ENCODE results near the gene YBEY.

The YBEY gene

DNA sequence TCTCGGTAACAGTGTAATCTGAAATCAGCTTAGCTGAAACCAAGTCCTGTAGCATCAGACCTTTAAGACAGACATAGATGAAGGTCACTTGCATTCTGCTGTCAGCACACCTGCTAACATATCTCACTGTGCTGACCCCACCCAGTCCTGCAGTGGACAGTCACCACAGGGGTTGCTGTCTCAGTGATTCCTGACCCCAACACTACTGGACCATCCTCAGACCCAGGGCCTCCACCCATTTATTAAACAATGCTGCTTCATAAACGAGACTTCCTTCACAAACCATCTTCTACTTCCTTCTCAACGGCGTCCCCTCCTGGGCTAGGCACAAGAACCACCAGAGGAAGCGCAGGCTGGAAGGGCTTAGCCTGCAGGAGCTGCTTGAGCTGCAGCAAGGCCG is 39.8 kb upstream of the YBEY start:
- DNase-seq, result no peak
- H3K23ac ChIP-seq (ENCODE audit: low read length in 2 of 2), result no peak overlapping the region
- no peak overlapping the region for H2BK15ac ChIP-seq (ENCODE audit: low read depth, poor library complexity, severe bottlenecking)
- peaks cover 3% of the 10 kb centered on the region for H3K4me1 ChIP-seq (ENCODE audit: control insufficient read depth, insufficient read depth, low read depth, low read length)
- no peak overlapping the region for H2BK120ac ChIP-seq (ENCODE audit: low read depth, low read length)
- H3K9ac ChIP-seq (ENCODE audit: low read length), result no peak overlapping the region
- no peak overlapping the region for H3K14ac ChIP-seq (ENCODE audit: low read length in 2 of 2)
- H3K4ac ChIP-seq (ENCODE audit: low read depth in 1 of 2, low read length in 2 of 2), result no peak overlapping the region
- H3K4me3 ChIP-seq (ENCODE audit: insufficient read depth in 1 of 2, low read depth in 1 of 2, low read length in 2 of 2), result no peak overlapping the region
- no peaks in the 10 kb centered on the region for H3K9me3 ChIP-seq (ENCODE audit: control insufficient read depth, low read length)
- H3K18ac ChIP-seq (ENCODE audit: low read depth in 1 of 2, low read length in 2 of 2), result no peak overlapping the region
- no peak overlapping the region for H4K8ac ChIP-seq (ENCODE audit: low read length)
- WGBS, result 97% methylated on average over 6 of the region's 6 CpGs
- peaks cover 22% of the 10 kb centered on the region for H3K79me1 ChIP-seq (replicated peaks; ENCODE audit: low read length, poor library complexity, severe bottlenecking)
- no peak overlapping the region for H4K91ac ChIP-seq (ENCODE audit: low read length)
- no peak overlapping the region for H3K4me2 ChIP-seq (ENCODE audit: low read length, poor library complexity, severe bottlenecking)
- H3K27me3 ChIP-seq (ENCODE audit: control insufficient read depth in 1 of 2, insufficient read depth in 1 of 2, low read length in 2 of 2), result no peaks in the 10 kb centered on the region
- no peak overlapping the region for H2BK5ac ChIP-seq (ENCODE audit: low read depth, low read length, poor library complexity, severe bottlenecking)
- peaks cover 50 to 97% of the 10 kb centered on the region in 2 experiments for H3K36me3 ChIP-seq (ENCODE audit: control insufficient read depth in 1 of 2, insufficient read depth in 2 of 2, low read depth in 1 of 2, low read length in 2 of 2)
- no peak overlapping the region for H3K27ac ChIP-seq (ENCODE audit: low read length, poor library complexity, severe bottlenecking)
- H2BK12ac ChIP-seq (ENCODE audit: low read length in 2 of 2), result no peak overlapping the region
- H2AFZ ChIP-seq (ENCODE audit: low read depth, low read length), result no peak overlapping the region
- H2AK5ac ChIP-seq (ENCODE audit: low read length, severe bottlenecking), result no peak overlapping the region

- H3K36me3 ChIP-seq (ENCODE audit: control insufficient read depth in 1 of 2, insufficient read depth in 2 of 2, low read depth in 1 of 2, low read length in 2 of 2), result peaks cover 59 to 97% of the 10 kb centered on the region in 2 experiments
- no peak overlapping the region for H2BK120ac ChIP-seq (ENCODE audit: low read depth, low read length)
- no peak overlapping the region for H2AFZ ChIP-seq (ENCODE audit: low read depth, low read length)
- H4K8ac ChIP-seq (ENCODE audit: low read length), result no peak overlapping the region
- no peak overlapping the region for H2BK15ac ChIP-seq (ENCODE audit: low read depth, poor library complexity, severe bottlenecking)
- 94% methylated on average over 3 of the region's 3 CpGs for WGBS
- no peak overlapping the region for H3K14ac ChIP-seq (ENCODE audit: low read length in 2 of 2)
- no peak overlapping the region for H3K4ac ChIP-seq (ENCODE audit: low read depth in 1 of 2, low read length in 2 of 2)
- H2AK5ac ChIP-seq (ENCODE audit: low read length, severe bottlenecking), result no peak overlapping the region
- H3K18ac ChIP-seq (ENCODE audit: low read depth in 1 of 2, low read length in 2 of 2), result no peak overlapping the region
- no peak overlapping the region for H3K9ac ChIP-seq (ENCODE audit: low read length)
- peaks cover 22% of the 10 kb centered on the region for H3K79me1 ChIP-seq (replicated peaks; ENCODE audit: low read length, poor library complexity, severe bottlenecking)
- H3K23ac ChIP-seq (ENCODE audit: low read length in 2 of 2), result no peak overlapping the region
- peaks cover 3% of the 10 kb centered on the region for H3K4me1 ChIP-seq (ENCODE audit: control insufficient read depth, insufficient read depth, low read depth, low read length)
- no peaks in the 10 kb centered on the region for H3K9me3 ChIP-seq (ENCODE audit: control insufficient read depth, low read length)
- no peak overlapping the region for H3K4me3 ChIP-seq (ENCODE audit: insufficient read depth in 1 of 2, low read depth in 1 of 2, low read length in 2 of 2)
- H2BK5ac ChIP-seq (ENCODE audit: low read depth, low read length, poor library complexity, severe bottlenecking), result no peak overlapping the region
- H2BK12ac ChIP-seq (ENCODE audit: low read length in 2 of 2), result no peak overlapping the region
- no peak overlapping the region for H4K91ac ChIP-seq (ENCODE audit: low read length)
- DNase-seq, result no peak
- H3K27me3 ChIP-seq (ENCODE audit: control insufficient read depth in 1 of 2, insufficient read depth in 1 of 2, low read length in 2 of 2), result no peaks in the 10 kb centered on the region
- no peak overlapping the region for H3K4me2 ChIP-seq (ENCODE audit: low read length, poor library complexity, severe bottlenecking)
- no peak overlapping the region for H3K27ac ChIP-seq (ENCODE audit: low read length, poor library complexity, severe bottlenecking)
These were observed 38.3 kb upstream of the YBEY start for GRCh38 chr21:46247699-46248421.

- no peaks in the 10 kb centered on the region for H3K9me3 ChIP-seq (ENCODE audit: control insufficient read depth, low read length)
- H2BK12ac ChIP-seq (ENCODE audit: low read length in 2 of 2), result no peak overlapping the region
- no peak overlapping the region for H3K4me2 ChIP-seq (ENCODE audit: low read length, poor library complexity, severe bottlenecking)
- peaks cover 3% of the 10 kb centered on the region for H3K4me1 ChIP-seq (ENCODE audit: control insufficient read depth, insufficient read depth, low read depth, low read length)
- H3K79me1 ChIP-seq (replicated peaks; ENCODE audit: low read length, poor library complexity, severe bottlenecking), result peaks cover 20% of the 10 kb centered on the region
- WGBS, result no CpG with 5 or more reads among the region's 1 CpG
- no peak overlapping the region for H3K18ac ChIP-seq (ENCODE audit: low read depth in 1 of 2, low read length in 2 of 2)
- H3K27me3 ChIP-seq (ENCODE audit: control insufficient read depth in 1 of 2, insufficient read depth in 1 of 2, low read length in 2 of 2), result no peaks in the 10 kb centered on the region
- H3K14ac ChIP-seq (ENCODE audit: low read length in 2 of 2), result no peak overlapping the region
- H2BK15ac ChIP-seq (ENCODE audit: low read depth, poor library complexity, severe bottlenecking), result no peak overlapping the region
- no peak overlapping the region for H3K23ac ChIP-seq (ENCODE audit: low read length in 2 of 2)
- H3K36me3 ChIP-seq (ENCODE audit: control insufficient read depth in 1 of 2, insufficient read depth in 2 of 2, low read depth in 1 of 2, low read length in 2 of 2), result peaks cover 56 to 97% of the 10 kb centered on the region in 2 experiments
- no peak overlapping the region for H3K9ac ChIP-seq (ENCODE audit: low read length)
- H4K91ac ChIP-seq (ENCODE audit: low read length), result no peak overlapping the region
- H2AK5ac ChIP-seq (ENCODE audit: low read length, severe bottlenecking), result no peak overlapping the region
- H2AFZ ChIP-seq (ENCODE audit: low read depth, low read length), result no peak overlapping the region
- DNase-seq, result no peak
- H3K4ac ChIP-seq (ENCODE audit: low read depth in 1 of 2, low read length in 2 of 2), result no peak overlapping the region
- no peak overlapping the region for H4K8ac ChIP-seq (ENCODE audit: low read length)
- no peak overlapping the region for H3K4me3 ChIP-seq (ENCODE audit: insufficient read depth in 1 of 2, low read depth in 1 of 2, low read length in 2 of 2)
- no peak overlapping the region for H3K27ac ChIP-seq (ENCODE audit: low read length, poor library complexity, severe bottlenecking)
- H2BK5ac ChIP-seq (ENCODE audit: low read depth, low read length, poor library complexity, severe bottlenecking), result no peak overlapping the region
- H2BK120ac ChIP-seq (ENCODE audit: low read depth, low read length), result no peak overlapping the region
These were observed 37.7 kb upstream of the YBEY start for GRCh38 chr21:46248422-46248782.

DNA sequence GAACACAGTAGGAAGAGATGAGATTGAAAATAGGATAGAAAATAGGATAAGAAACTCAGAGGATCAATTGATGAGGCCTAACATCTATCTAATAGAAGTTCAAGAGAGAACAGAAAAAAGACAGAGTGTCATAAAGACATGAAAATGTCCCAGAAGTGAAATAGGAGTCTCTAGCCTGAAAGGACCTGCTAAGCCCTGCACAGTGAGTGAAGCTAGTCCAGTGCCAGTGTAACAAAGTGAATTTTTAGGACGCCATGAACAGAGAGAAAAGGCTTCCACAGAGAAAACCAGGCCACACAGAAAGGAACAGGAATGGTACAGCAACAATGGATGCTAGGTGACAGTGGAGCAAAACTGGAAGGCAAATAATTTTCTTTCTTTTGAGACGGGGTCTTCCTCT is 37.3 kb upstream of the YBEY start:
- Histone ChIP-seq H3K4me2 (ENCODE audit: low read length, poor library complexity, severe bottlenecking) (no peak overlapping the region), H3K4me1 (ENCODE audit: control insufficient read depth, insufficient read depth, low read depth, low read length) (peaks cover 3% of the 10 kb centered on the region), H3K9ac (ENCODE audit: low read length) (no peak overlapping the region), H2AFZ (ENCODE audit: low read depth, low read length) (no peak overlapping the region), H3K36me3 (ENCODE audit: control insufficient read depth in 1 of 2, insufficient read depth in 2 of 2, low read depth in 1 of 2, low read length in 2 of 2) (peaks cover 56 to 97% of the 10 kb centered on the region in 2 experiments), H3K23ac (ENCODE audit: low read length in 2 of 2) (no peak overlapping the region), H4K8ac (ENCODE audit: low read length) (no peak overlapping the region), H2BK120ac (ENCODE audit: low read depth, low read length) (no peak overlapping the region), H3K14ac (ENCODE audit: low read length in 2 of 2) (no peak overlapping the region), H3K18ac (ENCODE audit: low read depth in 1 of 2, low read length in 2 of 2) (no peak overlapping the region), H4K91ac (ENCODE audit: low read length) (no peak overlapping the region), H3K4ac (ENCODE audit: low read depth in 1 of 2, low read length in 2 of 2) (no peak overlapping the region), H2BK5ac (ENCODE audit: low read depth, low read length, poor library complexity, severe bottlenecking) (no peak overlapping the region), H3K79me1 (replicated peaks; ENCODE audit: low read length, poor library complexity, severe bottlenecking) (peaks cover 19% of the 10 kb centered on the region), H3K27ac (ENCODE audit: low read length, poor library complexity, severe bottlenecking) (no peak overlapping the region), H3K4me3 (ENCODE audit: insufficient read depth in 1 of 2, low read depth in 1 of 2, low read length in 2 of 2) (no peak overlapping the region), H2BK12ac (ENCODE audit: low read length in 2 of 2) (no peak overlapping the region), H2AK5ac (ENCODE audit: low read length, severe bottlenecking) (no peak overlapping the region), H3K27me3 (ENCODE audit: control insufficient read depth in 1 of 2, insufficient read depth in 1 of 2, low read length in 2 of 2) (no peaks in the 10 kb centered on the region), H2BK15ac (ENCODE audit: low read depth, poor library complexity, severe bottlenecking) (no peak overlapping the region), H3K9me3 (ENCODE audit: control insufficient read depth, low read length) (no peaks in the 10 kb centered on the region)
- WGBS, result 98% methylated on average over 2 of the region's 2 CpGs
- DNase-seq, result no peak
